ENCODE results near the gene DPP3. TPM values are rescaled to one million over a fixed set of nuclear protein-coding genes. Genes with fewer than 3 reads are reported as not detected.

The DPP3 gene
- total RNA-seq, 1 experiment from 2014 or later, result 86.7 TPM

DNA sequence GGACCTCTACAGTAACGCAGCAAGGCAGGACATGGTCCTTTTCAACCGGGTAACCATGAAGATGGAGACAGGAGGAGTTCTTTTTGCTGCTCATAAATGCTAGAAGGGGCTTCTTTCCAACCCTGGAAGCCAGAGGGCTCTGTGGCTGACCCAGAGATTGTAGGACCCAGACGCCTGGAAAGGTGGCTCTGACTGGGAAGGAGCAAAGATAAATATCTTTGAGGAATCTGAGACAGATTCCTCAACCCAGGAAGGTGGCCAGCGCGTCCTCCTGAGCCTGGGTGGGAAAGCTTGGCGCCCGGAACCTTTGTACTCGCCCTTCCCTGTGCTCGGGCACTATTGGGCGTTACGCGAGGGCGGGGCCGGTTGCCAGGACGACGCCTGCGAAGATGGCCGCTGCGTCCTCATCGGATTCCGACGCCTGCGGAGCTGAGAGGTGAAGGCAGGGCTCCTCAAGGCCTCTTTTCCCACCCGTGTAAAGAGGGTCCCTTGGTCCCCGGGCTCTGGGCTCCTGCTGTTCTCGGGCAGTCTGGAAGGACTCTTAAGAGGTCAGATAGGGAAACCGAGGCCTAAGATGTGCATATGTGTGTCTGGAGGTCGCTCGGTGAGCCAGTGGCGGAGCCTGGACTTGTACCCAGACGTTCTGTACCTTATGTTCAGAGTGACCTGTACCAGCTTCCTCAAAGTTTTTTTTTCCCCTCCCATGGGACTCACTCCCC lies 30.2 kb downstream of the DPP3 start, which contains the start of gene BBS1 (continued):
- TF ChIP-seq, protein P1, sequence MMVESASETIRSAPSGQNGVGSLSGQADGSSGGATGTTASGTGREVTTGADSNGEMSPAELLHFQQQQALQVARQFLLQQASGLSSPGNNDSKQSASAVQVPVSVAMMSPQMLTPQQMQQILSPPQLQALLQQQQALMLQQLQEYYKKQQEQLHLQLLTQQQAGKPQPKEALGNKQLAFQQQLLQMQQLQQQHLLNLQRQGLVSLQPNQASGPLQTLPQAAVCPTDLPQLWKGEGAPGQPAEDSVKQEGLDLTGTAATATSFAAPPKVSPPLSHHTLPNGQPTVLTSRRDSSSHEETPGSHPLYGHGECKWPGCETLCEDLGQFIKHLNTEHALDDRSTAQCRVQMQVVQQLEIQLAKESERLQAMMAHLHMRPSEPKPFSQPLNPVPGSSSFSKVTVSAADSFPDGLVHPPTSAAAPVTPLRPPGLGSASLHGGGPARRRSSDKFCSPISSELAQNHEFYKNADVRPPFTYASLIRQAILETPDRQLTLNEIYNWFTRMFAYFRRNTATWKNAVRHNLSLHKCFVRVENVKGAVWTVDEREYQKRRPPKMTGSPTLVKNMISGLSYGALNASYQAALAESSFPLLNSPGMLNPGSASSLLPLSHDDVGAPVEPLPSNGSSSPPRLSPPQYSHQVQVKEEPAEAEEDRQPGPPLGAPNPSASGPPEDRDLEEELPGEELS (CRISPR knock-in tag; IDR thresholded peaks at IDR 0.05), result peak; percentile 66
- TF ChIP-seq, protein P2, sequence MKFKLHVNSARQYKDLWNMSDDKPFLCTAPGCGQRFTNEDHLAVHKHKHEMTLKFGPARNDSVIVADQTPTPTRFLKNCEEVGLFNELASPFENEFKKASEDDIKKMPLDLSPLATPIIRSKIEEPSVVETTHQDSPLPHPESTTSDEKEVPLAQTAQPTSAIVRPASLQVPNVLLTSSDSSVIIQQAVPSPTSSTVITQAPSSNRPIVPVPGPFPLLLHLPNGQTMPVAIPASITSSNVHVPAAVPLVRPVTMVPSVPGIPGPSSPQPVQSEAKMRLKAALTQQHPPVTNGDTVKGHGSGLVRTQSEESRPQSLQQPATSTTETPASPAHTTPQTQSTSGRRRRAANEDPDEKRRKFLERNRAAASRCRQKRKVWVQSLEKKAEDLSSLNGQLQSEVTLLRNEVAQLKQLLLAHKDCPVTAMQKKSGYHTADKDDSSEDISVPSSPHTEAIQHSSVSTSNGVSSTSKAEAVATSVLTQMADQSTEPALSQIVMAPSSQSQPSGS (CRISPR knock-in tag; IDR thresholded peaks at IDR 0.05; ENCODE audit: borderline replicate concordance, low read depth), result 0 out of 2 replicates have a peak, but pooled peaks have one; percentile 28
- TF ChIP-seq NFE2L1 (CRISPR knock-in tag; IDR thresholded peaks at IDR 0.05) (peak; percentile 78; the same call in 1 of the 2 replicates), ETV6 (CRISPR knock-in tag; IDR thresholded peaks at IDR 0.05) (peak; percentile 92), MYBL2 (CRISPR knock-in tag; IDR thresholded peaks at IDR 0.05) (0 out of 2 replicates have a peak, but pooled peaks have one; percentile 45), KAT7 (CRISPR knock-in tag; IDR thresholded peaks at IDR 0.05; ENCODE audit: borderline replicate concordance) (peak; percentile 73; the same call in 1 of the 2 replicates), NFYB (CRISPR knock-in tag; conservative IDR thresholded peaks at IDR 0.05; ENCODE audit: low read depth) (peak; percentile 35; the same call in 1 of the 2 replicates), TEAD1 (CRISPR knock-in tag; IDR thresholded peaks at IDR 0.05) (peak; percentile 94; the same call in 1 of the 2 replicates)
- TF ChIP-seq, protein P3, sequence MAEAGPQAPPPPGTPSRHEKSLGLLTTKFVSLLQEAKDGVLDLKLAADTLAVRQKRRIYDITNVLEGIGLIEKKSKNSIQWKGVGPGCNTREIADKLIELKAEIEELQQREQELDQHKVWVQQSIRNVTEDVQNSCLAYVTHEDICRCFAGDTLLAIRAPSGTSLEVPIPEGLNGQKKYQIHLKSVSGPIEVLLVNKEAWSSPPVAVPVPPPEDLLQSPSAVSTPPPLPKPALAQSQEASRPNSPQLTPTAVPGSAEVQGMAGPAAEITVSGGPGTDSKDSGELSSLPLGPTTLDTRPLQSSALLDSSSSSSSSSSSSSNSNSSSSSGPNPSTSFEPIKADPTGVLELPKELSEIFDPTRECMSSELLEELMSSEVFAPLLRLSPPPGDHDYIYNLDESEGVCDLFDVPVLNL (CRISPR knock-in tag; IDR thresholded peaks at IDR 0.05; ENCODE audit: borderline replicate concordance, low read depth), result peak; percentile 30; the same call in 1 of the 2 replicates
- TF ChIP-seq, protein P4, sequence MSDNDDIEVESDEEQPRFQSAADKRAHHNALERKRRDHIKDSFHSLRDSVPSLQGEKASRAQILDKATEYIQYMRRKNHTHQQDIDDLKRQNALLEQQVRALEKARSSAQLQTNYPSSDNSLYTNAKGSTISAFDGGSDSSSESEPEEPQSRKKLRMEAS (CRISPR knock-in tag; IDR thresholded peaks at IDR 0.05), result peak; percentile 79
- TF ChIP-seq, protein P5, sequence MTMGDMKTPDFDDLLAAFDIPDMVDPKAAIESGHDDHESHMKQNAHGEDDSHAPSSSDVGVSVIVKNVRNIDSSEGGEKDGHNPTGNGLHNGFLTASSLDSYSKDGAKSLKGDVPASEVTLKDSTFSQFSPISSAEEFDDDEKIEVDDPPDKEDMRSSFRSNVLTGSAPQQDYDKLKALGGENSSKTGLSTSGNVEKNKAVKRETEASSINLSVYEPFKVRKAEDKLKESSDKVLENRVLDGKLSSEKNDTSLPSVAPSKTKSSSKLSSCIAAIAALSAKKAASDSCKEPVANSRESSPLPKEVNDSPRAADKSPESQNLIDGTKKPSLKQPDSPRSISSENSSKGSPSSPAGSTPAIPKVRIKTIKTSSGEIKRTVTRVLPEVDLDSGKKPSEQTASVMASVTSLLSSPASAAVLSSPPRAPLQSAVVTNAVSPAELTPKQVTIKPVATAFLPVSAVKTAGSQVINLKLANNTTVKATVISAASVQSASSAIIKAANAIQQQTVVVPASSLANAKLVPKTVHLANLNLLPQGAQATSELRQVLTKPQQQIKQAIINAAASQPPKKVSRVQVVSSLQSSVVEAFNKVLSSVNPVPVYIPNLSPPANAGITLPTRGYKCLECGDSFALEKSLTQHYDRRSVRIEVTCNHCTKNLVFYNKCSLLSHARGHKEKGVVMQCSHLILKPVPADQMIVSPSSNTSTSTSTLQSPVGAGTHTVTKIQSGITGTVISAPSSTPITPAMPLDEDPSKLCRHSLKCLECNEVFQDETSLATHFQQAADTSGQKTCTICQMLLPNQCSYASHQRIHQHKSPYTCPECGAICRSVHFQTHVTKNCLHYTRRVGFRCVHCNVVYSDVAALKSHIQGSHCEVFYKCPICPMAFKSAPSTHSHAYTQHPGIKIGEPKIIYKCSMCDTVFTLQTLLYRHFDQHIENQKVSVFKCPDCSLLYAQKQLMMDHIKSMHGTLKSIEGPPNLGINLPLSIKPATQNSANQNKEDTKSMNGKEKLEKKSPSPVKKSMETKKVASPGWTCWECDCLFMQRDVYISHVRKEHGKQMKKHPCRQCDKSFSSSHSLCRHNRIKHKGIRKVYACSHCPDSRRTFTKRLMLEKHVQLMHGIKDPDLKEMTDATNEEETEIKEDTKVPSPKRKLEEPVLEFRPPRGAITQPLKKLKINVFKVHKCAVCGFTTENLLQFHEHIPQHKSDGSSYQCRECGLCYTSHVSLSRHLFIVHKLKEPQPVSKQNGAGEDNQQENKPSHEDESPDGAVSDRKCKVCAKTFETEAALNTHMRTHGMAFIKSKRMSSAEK (CRISPR knock-in tag; IDR thresholded peaks at IDR 0.05; ENCODE audit: borderline replicate concordance), result no peak
- TF ChIP-seq, protein P6, sequence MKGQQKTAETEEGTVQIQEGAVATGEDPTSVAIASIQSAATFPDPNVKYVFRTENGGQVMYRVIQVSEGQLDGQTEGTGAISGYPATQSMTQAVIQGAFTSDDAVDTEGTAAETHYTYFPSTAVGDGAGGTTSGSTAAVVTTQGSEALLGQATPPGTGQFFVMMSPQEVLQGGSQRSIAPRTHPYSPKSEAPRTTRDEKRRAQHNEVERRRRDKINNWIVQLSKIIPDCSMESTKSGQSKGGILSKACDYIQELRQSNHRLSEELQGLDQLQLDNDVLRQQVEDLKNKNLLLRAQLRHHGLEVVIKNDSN (CRISPR knock-in tag; IDR thresholded peaks at IDR 0.05), result 0 out of 2 replicates have a peak, but pooled peaks have one; percentile 29
- TF ChIP-seq, protein P7, sequence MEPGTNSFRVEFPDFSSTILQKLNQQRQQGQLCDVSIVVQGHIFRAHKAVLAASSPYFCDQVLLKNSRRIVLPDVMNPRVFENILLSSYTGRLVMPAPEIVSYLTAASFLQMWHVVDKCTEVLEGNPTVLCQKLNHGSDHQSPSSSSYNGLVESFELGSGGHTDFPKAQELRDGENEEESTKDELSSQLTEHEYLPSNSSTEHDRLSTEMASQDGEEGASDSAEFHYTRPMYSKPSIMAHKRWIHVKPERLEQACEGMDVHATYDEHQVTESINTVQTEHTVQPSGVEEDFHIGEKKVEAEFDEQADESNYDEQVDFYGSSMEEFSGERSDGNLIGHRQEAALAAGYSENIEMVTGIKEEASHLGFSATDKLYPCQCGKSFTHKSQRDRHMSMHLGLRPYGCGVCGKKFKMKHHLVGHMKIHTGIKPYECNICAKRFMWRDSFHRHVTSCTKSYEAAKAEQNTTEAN (CRISPR knock-in tag; IDR thresholded peaks at IDR 0.05), result 0 out of 2 replicates have a peak, but pooled peaks have one; percentile 48

All from WTC11 (cell line).